Right cardiac atrium (tissue), 5 donors: ENCODE data around the gene FRAS1. TPM values are rescaled to one million over a fixed set of nuclear protein-coding genes. Genes with fewer than 3 reads are reported as not detected.

Experiments used
- ATAC-seq, 2 donors: fragments of 200-7000 bp; cut with Tn5 transposase; one replicate each; pipeline versions ENCODE4 v1.8.0 to v1.9.1; 2020; ENCODE audit warnings: moderate library complexity in 2 of 2, mild to moderate bottlenecking in 1 of 2
- DNase-seq, 3 donors: peaks; one replicate each; pipeline ENCODE4 v3.0.0-alpha.2; 2020
- H3K27ac ChIP-seq: one replicate; pipeline ENCODE4 v1.5.1; 2013; ENCODE audit warnings: mild to moderate bottlenecking, low read length, control low read depth, moderate library complexity
- H3K27me3 ChIP-seq: one replicate; pipeline ENCODE4 v1.6.1; 2013; ENCODE audit not compliant: control insufficient read depth, insufficient read depth
- H3K4me1 ChIP-seq: one replicate; pipeline ENCODE4 v1.6.1; 2013; ENCODE audit warnings: low read length; ENCODE audit not compliant: control insufficient read depth, insufficient read depth
- H3K4me3 ChIP-seq: one replicate; pipeline ENCODE4 v1.5.1; 2013; ENCODE audit warnings: low read length, control low read depth
- H3K9me3 ChIP-seq: one replicate; pipeline ENCODE4 v1.6.1; 2013; ENCODE audit warnings: low read length; ENCODE audit not compliant: control insufficient read depth
- WGBS: extraction: QIAGEN DNeasy Blood & Tissue Kit; methylation state at CpG from one replicate; pipeline ENCODE4 v1.1.7; 2013; 5-methylcytosine and 5-hydroxymethylcytosine counted together
- intact Hi-C, 4 donors: fragments of 100-400 bp; cut with DNase I; formaldehyde crosslinking; loops; one replicate each; pipeline versions ENCODE4 v1.11.0 to v1.14.0; 2022 to 2023
- polyA plus RNA-seq: library from polyadenylated mRNA; stranded (reverse); fragments of 200-250 nt; gene quantifications from one replicate; pipeline ENCODE4 v1.2.3, GENCODE V29; 2013
- total RNA-seq, 4 donors: library from RNA; stranded (reverse); fragmentation: NEBNext Ultra II Directional; extraction: Animal tissue kit (Norgen Biotek cat#: 25700); gene quantifications; one replicate each; pipeline ENCODE4 v1.2.1, GENCODE V29; 2021
- donor health status: healthy with polysubstance abuse.
- donor health status: DM: no; HTN: yes; CAD: no.
- donor health status: DM: no; HTN: no; CAD: no.
- donor health status: DM: no; HTN: yes; CAD: no; lungs with severe emphysema.
- donor health status: DM: yes; HTN: yes; CAD: no.

The FRAS1 gene
- total and polyA plus RNA-seq, 5 donors, result 1.1 to 7.9 (median 5.1) TPM

- intact Hi-C loops, result no loop called here
- H3K4me1 ChIP-seq, result peaks cover 1% of the 10 kb centered on the region
- no peak overlapping the region for H3K4me3 ChIP-seq
- no peaks in the 10 kb centered on the region for H3K9me3 ChIP-seq
- H3K27me3 ChIP-seq, result no peaks in the 10 kb centered on the region
- 81% methylated on average over 6 of the region's 6 CpGs for WGBS
- H3K27ac ChIP-seq, result no peak overlapping the region
- ATAC-seq (no peak), DNase-seq (no peak)
These were observed 253.1 kb downstream of the FRAS1 start for GRCh38 chr4:78310007-78310739.

GRCh38 chr4:78310740-78311115, 253.6 kb downstream of the FRAS1 start:
- Histone ChIP-seq H3K4me1 (peaks cover 1% of the 10 kb centered on the region), H3K27ac (no peak overlapping the region), H3K27me3 (no peaks in the 10 kb centered on the region), H3K4me3 (no peak overlapping the region), H3K9me3 (no peaks in the 10 kb centered on the region)
- ATAC-seq (no peak), DNase-seq (no peak)
- WGBS, result 79% methylated on average over 6 of the region's 6 CpGs
- intact Hi-C loops, result no loop called here

DNA sequence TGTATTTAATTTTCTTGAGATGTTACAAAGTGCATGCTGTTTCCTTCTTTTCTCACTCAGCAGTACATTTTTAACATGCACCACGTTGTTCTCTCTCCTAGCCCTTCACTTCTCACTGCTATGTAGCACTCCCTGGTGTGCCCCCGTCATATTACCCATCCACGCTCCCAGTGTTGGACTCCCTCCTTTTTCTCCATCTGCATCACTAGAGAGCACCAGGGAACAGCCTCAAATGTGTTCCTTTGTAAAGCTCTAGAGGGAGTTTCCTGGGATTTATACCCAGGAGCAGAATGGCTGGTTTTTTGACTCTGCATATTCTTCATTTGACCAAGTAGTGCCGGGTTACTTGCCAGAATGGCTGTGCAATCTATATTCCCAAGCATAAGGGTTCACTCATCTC, 254.2 kb downstream of the FRAS1 start:
- WGBS, result 78% methylated on average over 4 of the region's 4 CpGs
- no peaks in the 10 kb centered on the region for H3K9me3 ChIP-seq
- H3K4me3 ChIP-seq, result no peak overlapping the region
- H3K4me1 ChIP-seq, result peaks cover 1% of the 10 kb centered on the region
- no peaks in the 10 kb centered on the region for H3K27me3 ChIP-seq
- no peak overlapping the region for H3K27ac ChIP-seq
- intact Hi-C loops, result no loop called here
- ATAC-seq (no peak), DNase-seq (no peak)

GRCh38 chr4:78312989-78313753, 256.0 kb downstream of the FRAS1 start:
- ATAC-seq (no peak), DNase-seq (no peak)
- Histone ChIP-seq H3K27me3 (no peaks in the 10 kb centered on the region), H3K9me3 (no peaks in the 10 kb centered on the region), H3K4me3 (no peak overlapping the region), H3K27ac (no peak overlapping the region), H3K4me1 (peaks cover 1% of the 10 kb centered on the region)
- intact Hi-C loops, result no loop called here
- whole genome bisulfite sequencing, result 89% methylated on average over 2 of the region's 2 CpGs

- ATAC-seq (no peak), DNase-seq (no peak)
- Histone ChIP-seq H3K27ac (no peak overlapping the region), H3K9me3 (no peaks in the 10 kb centered on the region), H3K4me1 (peaks cover 1% of the 10 kb centered on the region), H3K27me3 (no peaks in the 10 kb centered on the region), H3K4me3 (no peak overlapping the region)
- intact Hi-C loops, result no loop called here
These were observed 256.6 kb downstream of the FRAS1 start for GRCh38 chr4:78313754-78314120.

GRCh38 chr4:78318126-78318525, 261.0 kb downstream of the FRAS1 start:
- Histone ChIP-seq H3K27me3 (no peaks in the 10 kb centered on the region), H3K4me3 (no peak overlapping the region), H3K27ac (no peak overlapping the region), H3K9me3 (no peaks in the 10 kb centered on the region), H3K4me1 (peaks cover under 1% of the 10 kb centered on the region)
- intact Hi-C loops, result no loop called here
- WGBS, result 80% methylated on average over 1 of the region's 1 CpG
- ATAC-seq (no peak), DNase-seq (no peak)

GRCh38 chr4:78320349-78320935, 263.3 kb downstream of the FRAS1 start:
- intact Hi-C loops, result no loop called here
- no peaks in the 10 kb centered on the region for H3K9me3 ChIP-seq
- no peaks in the 10 kb centered on the region for H3K4me1 ChIP-seq
- H3K27me3 ChIP-seq, result no peaks in the 10 kb centered on the region
- WGBS, result 78% methylated on average over 4 of the region's 4 CpGs
- no peak for ATAC-seq
- no peak for DNase-seq
- H3K27ac ChIP-seq, result no peak overlapping the region
- no peak overlapping the region for H3K4me3 ChIP-seq

- intact Hi-C loops, result no loop called here
- no peaks in the 10 kb centered on the region for H3K9me3 ChIP-seq
- ATAC-seq (no peak), DNase-seq (no peak)
- no peaks in the 10 kb centered on the region for H3K4me1 ChIP-seq
- no peaks in the 10 kb centered on the region for H3K27me3 ChIP-seq
- 85% methylated on average over 5 of the region's 5 CpGs for WGBS
- no peak overlapping the region for H3K4me3 ChIP-seq
- no peak overlapping the region for H3K27ac ChIP-seq
These were observed 264.9 kb downstream of the FRAS1 start for GRCh38 chr4:78322032-78322431.

DNA sequence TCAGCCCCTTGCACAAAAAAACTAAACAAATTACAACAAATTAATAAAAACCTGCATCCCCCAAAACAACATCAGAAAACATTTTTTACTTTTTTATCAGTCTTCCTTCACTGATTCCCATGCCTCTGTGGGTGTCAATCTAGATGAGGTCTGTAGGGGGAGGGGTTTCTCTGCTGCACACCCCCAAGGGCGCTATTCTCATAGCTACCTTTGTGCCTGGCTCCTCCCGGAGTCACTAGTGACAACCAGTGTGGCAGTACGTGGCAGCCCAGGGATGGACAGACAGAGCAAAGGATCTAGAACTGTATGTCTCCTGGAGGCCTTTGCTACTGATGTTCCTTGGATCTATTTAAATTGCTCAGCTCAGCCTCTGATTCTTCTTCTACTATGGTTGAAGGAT, 266.3 kb downstream of the FRAS1 start:
- 82% methylated on average over 3 of the region's 3 CpGs for WGBS
- no peaks in the 10 kb centered on the region for H3K27me3 ChIP-seq
- ATAC-seq (no peak), DNase-seq (no peak)
- H3K9me3 ChIP-seq, result no peaks in the 10 kb centered on the region
- H3K4me3 ChIP-seq, result no peak overlapping the region
- intact Hi-C loops, result no loop called here
- no peaks in the 10 kb centered on the region for H3K4me1 ChIP-seq
- H3K27ac ChIP-seq, result no peak overlapping the region

DNA sequence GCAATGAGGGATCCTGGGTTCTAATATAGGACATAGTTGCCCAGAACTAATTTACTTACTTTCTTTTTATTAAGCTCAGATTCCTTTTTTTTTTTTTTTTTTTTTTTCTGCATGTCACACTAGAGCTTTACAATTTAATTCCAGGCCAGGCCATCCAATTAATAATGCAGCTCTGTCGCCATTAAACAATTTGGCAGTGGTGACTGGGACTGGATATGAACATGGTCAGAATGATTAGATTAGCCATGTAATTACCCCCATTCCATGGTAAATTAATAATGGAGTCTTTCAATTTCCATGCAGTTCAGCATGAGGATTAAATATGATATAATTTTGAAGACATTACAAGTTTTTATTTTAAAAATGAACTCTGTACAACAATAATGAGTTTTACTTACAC, 267.5 kb downstream of the FRAS1 start:
- no peaks in the 10 kb centered on the region for H3K4me1 ChIP-seq
- no peaks in the 10 kb centered on the region for H3K9me3 ChIP-seq
- ATAC-seq (no peak), DNase-seq (no peak)
- H3K27me3 ChIP-seq, result no peaks in the 10 kb centered on the region
- intact Hi-C loops, result no loop called here
- 79% methylated on average over 1 of the region's 1 CpG for WGBS
- no peak overlapping the region for H3K4me3 ChIP-seq
- H3K27ac ChIP-seq, result no peak overlapping the region

- Histone ChIP-seq H3K4me3 (no peak overlapping the region), H3K9me3 (no peaks in the 10 kb centered on the region), H3K27ac (no peak overlapping the region), H3K4me1 (no peaks in the 10 kb centered on the region), H3K27me3 (no peaks in the 10 kb centered on the region)
- no peak for DNase-seq
- intact Hi-C loops, result no loop called here
- no peak for ATAC-seq
- WGBS, result 82% methylated on average over 9 of the region's 9 CpGs
These were observed 268.4 kb downstream of the FRAS1 start for GRCh38 chr4:78325271-78326157.
